GM18867 (cell line): ENCODE results near the gene RGCC.

ENCODE experiments used
- ATAC-seq: cut with Tn5 transposase; IDR thresholded peaks from one replicate; pipeline ENCODE4 v1.9.1; 2021; ENCODE audit warnings: mild to moderate bottlenecking, moderate library complexity; ENCODE audit not compliant: unreplicated experiment

RGCC gene

DNA sequence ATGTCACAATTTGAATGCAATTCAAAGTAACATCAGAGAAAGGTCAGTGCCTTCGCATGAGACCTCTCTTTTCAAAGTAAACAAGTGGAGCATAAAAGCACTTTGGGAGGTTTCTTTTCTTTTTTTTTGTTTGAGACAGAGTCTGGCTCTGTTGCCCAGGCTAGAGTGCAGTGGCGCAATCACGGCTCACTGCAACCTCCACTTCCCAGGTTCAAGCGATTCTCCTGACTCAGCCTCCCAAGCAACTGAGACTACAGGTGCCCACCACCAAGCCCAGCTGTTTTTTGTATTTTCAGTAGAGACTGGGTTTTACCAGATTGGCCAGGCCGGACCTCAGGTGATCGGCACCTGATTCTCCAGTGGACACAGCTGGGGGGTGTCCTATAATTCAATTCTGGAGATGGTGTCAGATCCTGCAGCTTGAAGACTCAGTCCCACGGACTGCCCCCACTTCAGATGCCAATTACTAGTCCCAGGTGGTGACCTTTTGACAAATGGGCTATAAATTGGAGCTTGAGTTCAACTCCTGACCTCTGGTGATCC, 57.6 kb downstream of the RGCC start:
- no peak for ATAC-seq

GRCh38 chr13:41515491-41516139, 58.3 kb downstream of the RGCC start:
- no peak for ATAC-seq

- no peak for ATAC-seq
Measured at GRCh38 chr13:41516166-41516565, 58.8 kb downstream of the RGCC start.

DNA sequence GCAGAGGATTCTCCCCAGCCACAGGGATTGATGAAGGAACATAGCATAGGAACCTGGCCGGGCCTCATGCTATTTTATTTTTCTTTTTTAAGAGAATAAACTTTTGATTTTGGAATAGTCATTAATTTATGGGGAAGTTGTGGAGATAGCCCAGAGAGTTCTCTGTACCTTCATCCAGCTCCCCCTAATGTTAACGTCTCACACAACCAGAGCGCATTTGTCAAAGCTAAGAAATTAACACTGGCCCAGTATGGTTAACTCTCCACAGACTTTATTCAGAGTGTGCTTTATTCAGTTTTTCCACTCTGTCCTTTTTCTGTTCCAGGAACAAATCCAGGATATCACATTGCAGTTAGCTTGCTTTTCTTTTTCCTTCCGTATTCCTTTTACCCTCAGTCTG, 59.4 kb downstream of the RGCC start:
- no peak for ATAC-seq

GRCh38 chr13:41520016-41520659, 62.8 kb downstream of the RGCC start:
- no peak for ATAC-seq
